Neutrophil (primary cell): ENCODE data around the gene ITGA11.

Experiments
- H3K27ac ChIP-seq: fragments of 200-600 bp; sonication (generic); 2 replicates; pipeline ENCODE4 v1.5.1; 2016; ENCODE audit warnings: mild to moderate bottlenecking, moderate library complexity
- H3K27me3 ChIP-seq: fragments of 200-600 bp; sonication (generic); 2 replicates; pipeline ENCODE4 v1.6.0; 2016; ENCODE audit warnings: mild to moderate bottlenecking
- H3K36me3 ChIP-seq: fragments of 200-600 bp; sonication (generic); 2 replicates; pipeline ENCODE4 v1.5.1; 2017
- H3K4me1 ChIP-seq, 2 experiments: fragments of 200-600 bp in 1 of 2; sonication (generic) in 1 of 2; 1 replicate in 1 of 2; 2 replicates in 1 of 2; pipeline versions ENCODE4 v1.5.1 to v1.6.1; 2013 to 2016; ENCODE audit warnings: low read depth in 1 of 2, low read length in 1 of 2, mild to moderate bottlenecking in 1 of 2, moderate library complexity in 1 of 2; ENCODE audit not compliant: control insufficient read depth in 1 of 2, insufficient read depth in 1 of 2
- H3K4me3 ChIP-seq, 2 experiments: fragments of 200-600 bp in 1 of 2; sonication (generic) in 1 of 2; 1 replicate in 1 of 2; 2 replicates in 1 of 2; pipeline ENCODE4 v1.5.1; 2013 to 2016; ENCODE audit warnings: low read depth in 1 of 2, low read length in 1 of 2, mild to moderate bottlenecking in 1 of 2, moderate library complexity in 1 of 2
- H3K9me3 ChIP-seq: fragments of 200-600 bp; sonication (generic); 2 replicates; pipeline ENCODE4 v1.5.1; 2016
- TF ChIP-seq, protein P1 (sequence below): fragments of 200-600 bp; sonication (generic); IDR thresholded peaks from 2 replicates; pipeline ENCODE4 v1.5.1; 2016; ENCODE audit warnings: antibody characterized with exemption

Gene ITGA11

DNA sequence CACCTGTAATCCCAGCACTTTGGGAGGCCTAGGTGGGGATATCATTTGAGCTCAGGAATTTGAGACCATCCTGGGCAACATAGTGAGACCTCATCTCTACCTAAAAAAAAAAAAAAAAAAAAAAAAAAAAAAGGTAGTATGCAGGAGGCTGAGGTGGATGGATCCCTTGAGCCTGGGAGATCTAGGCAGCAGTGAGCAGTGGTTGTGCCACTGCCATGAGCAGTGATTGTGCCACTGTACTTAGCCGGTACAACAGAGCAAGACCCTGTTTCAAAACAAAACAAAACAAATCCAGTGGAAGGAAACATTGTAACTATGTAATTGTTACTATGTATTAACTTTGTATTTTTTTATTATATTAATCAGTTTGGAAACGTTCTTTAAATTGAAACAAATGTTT lies 148.6 kb downstream of the ITGA11 start:
- Histone ChIP-seq H3K4me3 (no peak overlapping the region), H3K27ac (no peak overlapping the region), H3K27me3 (no peaks in the 10 kb centered on the region), H3K36me3 (no peaks in the 10 kb centered on the region), H3K4me1 (peaks cover 57 to 61% of the 10 kb centered on the region in 2 experiments), H3K9me3 (no peaks in the 10 kb centered on the region)
- TF ChIP-seq, protein P1, sequence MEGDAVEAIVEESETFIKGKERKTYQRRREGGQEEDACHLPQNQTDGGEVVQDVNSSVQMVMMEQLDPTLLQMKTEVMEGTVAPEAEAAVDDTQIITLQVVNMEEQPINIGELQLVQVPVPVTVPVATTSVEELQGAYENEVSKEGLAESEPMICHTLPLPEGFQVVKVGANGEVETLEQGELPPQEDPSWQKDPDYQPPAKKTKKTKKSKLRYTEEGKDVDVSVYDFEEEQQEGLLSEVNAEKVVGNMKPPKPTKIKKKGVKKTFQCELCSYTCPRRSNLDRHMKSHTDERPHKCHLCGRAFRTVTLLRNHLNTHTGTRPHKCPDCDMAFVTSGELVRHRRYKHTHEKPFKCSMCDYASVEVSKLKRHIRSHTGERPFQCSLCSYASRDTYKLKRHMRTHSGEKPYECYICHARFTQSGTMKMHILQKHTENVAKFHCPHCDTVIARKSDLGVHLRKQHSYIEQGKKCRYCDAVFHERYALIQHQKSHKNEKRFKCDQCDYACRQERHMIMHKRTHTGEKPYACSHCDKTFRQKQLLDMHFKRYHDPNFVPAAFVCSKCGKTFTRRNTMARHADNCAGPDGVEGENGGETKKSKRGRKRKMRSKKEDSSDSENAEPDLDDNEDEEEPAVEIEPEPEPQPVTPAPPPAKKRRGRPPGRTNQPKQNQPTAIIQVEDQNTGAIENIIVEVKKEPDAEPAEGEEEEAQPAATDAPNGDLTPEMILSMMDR, result no peak

- no peaks in the 10 kb centered on the region for H3K9me3 ChIP-seq
- peaks cover 65 to 74% of the 10 kb centered on the region in 2 experiments for H3K4me1 ChIP-seq
- TF ChIP-seq, protein P1, result no peak
- no peaks in the 10 kb centered on the region for H3K27me3 ChIP-seq
- H3K36me3 ChIP-seq, result no peaks in the 10 kb centered on the region
- no peak overlapping the region for H3K4me3 ChIP-seq
- no peak overlapping the region for H3K27ac ChIP-seq
Measured at GRCh38 chr15:68281008-68281407, 151.0 kb downstream of the ITGA11 start.

DNA sequence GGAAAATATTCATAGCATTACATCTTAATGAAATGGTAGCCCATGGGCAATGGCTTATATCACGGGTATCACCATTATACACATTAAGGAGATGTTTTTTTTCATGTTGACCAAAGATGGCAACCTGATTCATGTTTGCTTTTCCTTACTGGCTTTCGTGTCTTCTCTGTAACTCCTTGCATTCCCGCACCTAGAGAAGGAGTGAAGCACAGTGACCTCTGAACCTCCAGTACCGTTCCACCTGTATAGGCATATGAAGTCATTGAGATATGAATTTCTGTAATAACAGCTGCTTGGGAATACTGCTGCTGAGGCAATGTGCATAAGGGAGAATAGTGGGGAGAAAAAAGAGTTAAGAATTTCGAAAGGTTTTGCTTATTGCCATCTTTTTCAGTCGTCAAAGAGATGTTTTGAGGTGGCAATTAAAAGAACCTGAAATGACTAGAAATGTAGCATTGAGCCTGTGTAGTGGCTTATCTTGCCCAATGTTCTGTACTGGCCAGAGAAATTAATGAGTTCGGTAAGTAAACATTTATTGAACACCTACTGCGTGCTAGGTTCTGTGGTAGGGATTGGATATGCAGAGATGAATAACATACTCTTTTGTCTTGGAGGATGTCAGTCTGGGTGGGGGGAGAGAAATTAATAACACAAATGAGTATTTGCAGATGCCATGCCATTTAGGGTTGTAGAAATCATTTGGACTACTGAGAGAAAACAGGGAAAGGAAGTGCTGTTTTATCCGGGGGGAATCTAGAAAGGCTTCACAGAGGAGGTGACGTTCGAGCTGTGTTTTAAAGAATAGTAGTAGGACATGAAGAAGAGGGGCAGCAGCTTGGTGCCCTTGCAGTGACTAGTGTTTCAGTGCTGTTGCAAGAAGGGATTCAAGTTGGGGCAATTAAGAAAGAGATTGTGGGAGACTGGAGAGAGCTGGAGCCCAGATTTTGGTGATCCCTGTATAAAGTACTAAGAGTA lies 151.9 kb downstream of the ITGA11 start:
- Histone ChIP-seq H3K27ac (peak overlapping the region; percentile 27), H3K27me3 (no peaks in the 10 kb centered on the region)

GRCh38 chr15:68278595-68279405 lies 153.2 kb downstream of the ITGA11 start:
- H3K4me3 ChIP-seq, result peak overlapping the region; percentile 81 to 93
- H3K36me3 ChIP-seq, result no peaks in the 10 kb centered on the region
- TF ChIP-seq, protein P1, result no peak
- peaks cover 50 to 62% of the 10 kb centered on the region in 2 experiments for H3K4me1 ChIP-seq
- no peaks in the 10 kb centered on the region for H3K9me3 ChIP-seq
- H3K27me3 ChIP-seq, result no peaks in the 10 kb centered on the region
- peak overlapping the region; percentile 96 for H3K27ac ChIP-seq

More for the DNA sequence above, 151.9 kb downstream of the ITGA11 start:
- Histone ChIP-seq H3K4me1 (peaks cover 57 to 68% of the 10 kb centered on the region in 2 experiments), H3K4me3 (peak overlapping the region in 1 of 2 experiments; percentile 93), H3K36me3 (no peaks in the 10 kb centered on the region), H3K9me3 (no peaks in the 10 kb centered on the region)
- TF ChIP-seq, protein P1, result no peak

GRCh38 chr15:68278345-68278594 lies 153.7 kb downstream of the ITGA11 start:
- Histone ChIP-seq H3K27me3 (no peaks in the 10 kb centered on the region), H3K36me3 (no peaks in the 10 kb centered on the region), H3K9me3 (no peaks in the 10 kb centered on the region), H3K4me1 (peaks cover 50 to 62% of the 10 kb centered on the region in 2 experiments), H3K4me3 (peak overlapping the region; percentile 81 to 93), H3K27ac (peak overlapping the region; percentile 96)
- TF ChIP-seq, protein P1, result no peak
